Sigmoid colon (tissue), 7 donors: ENCODE measurements around the gene NUP85. TPM values are rescaled to one million over a fixed set of nuclear protein-coding genes. Genes with fewer than 3 reads are reported as not detected.
A peak's percentile ranks its signal among the peaks of the same experiment; 100 is the strongest.

Experiments
- DNase-seq: peaks from one replicate; pipeline ENCODE4 v3.0.0-alpha.2; 2019
- H3K27ac ChIP-seq, 4 donors: fragments of 200-600 bp; sonication (generic); one replicate each; pipeline ENCODE4 v1.5.1; 2016 to 2019; ENCODE audit warnings: mild to moderate bottlenecking in 1 of 4
- H3K27me3 ChIP-seq, 3 donors: fragments of 200-600 bp; sonication (generic); one replicate each; pipeline ENCODE4 v1.5.1; 2019; ENCODE audit warnings: mild to moderate bottlenecking in 1 of 3
- H3K36me3 ChIP-seq, 4 donors: fragments of 200-600 bp; sonication (generic); one replicate each; pipeline ENCODE4 v1.5.1; 2016 to 2019
- H3K4me1 ChIP-seq, 4 donors: fragments of 200-600 bp; sonication (generic); one replicate each; pipeline ENCODE4 v1.5.1; 2017 to 2019
- H3K4me3 ChIP-seq, 4 donors: fragments of 200-600 bp; sonication (generic); one replicate each; pipeline ENCODE4 v1.5.1; 2017 to 2019; ENCODE audit warnings: mild to moderate bottlenecking in 2 of 4, moderate library complexity in 1 of 4
- H3K9me3 ChIP-seq, 4 donors: fragments of 200-600 bp in 3 of 4; sonication (generic) in 3 of 4; one replicate each; pipeline versions ENCODE4 v1.5.1 to v1.6.1; 2013 to 2019
- CTCF ChIP-seq, 4 experiments: fragments of 450-650 bp in 3 of 4; fragments of 200-600 bp in 1 of 4; IDR thresholded peaks; one replicate each; pipeline ENCODE4 v1.5.1; 2016 to 2019; ENCODE audit warnings: antibody characterized with exemption in 4 of 4, mild to moderate bottlenecking in 3 of 4, moderate library complexity in 2 of 4
- EP300 ChIP-seq, 4 donors: sonication (generic); formaldehyde crosslinking; IDR thresholded peaks; one replicate each; pipeline ENCODE4 v1.6.1; 2017; ENCODE audit warnings: antibody characterized with exemption in 4 of 4
- POLR2A ChIP-seq, 2 donors: fragments of 450-650 bp; IDR thresholded peaks; one replicate each; pipeline ENCODE4 v1.6.1; 2016; ENCODE audit warnings: antibody characterized with exemption in 2 of 2, mild to moderate bottlenecking in 2 of 2, moderate library complexity in 2 of 2
- POLR2AphosphoS5 ChIP-seq, 4 donors: sonication (generic); formaldehyde crosslinking; IDR thresholded peaks; one replicate each; pipeline ENCODE4 v1.6.1; 2017; ENCODE audit warnings: antibody characterized with exemption in 4 of 4
- WGBS, 2 donors: extraction: QIAGEN DNeasy Blood & Tissue Kit; methylation state at CpG; one replicate each; pipeline ENCODE4 v1.1.7; 2013; 5-methylcytosine and 5-hydroxymethylcytosine counted together
- intact Hi-C: fragments of 100-400 bp; cut with DNase I; formaldehyde crosslinking; loops from one replicate; pipeline ENCODE4 v1.15.1; 2023
- polyA plus RNA-seq, 3 donors: library from polyadenylated mRNA; stranded (reverse); fragments of 200-250 nt; gene quantifications; one replicate each; pipeline ENCODE4 v1.2.3, GENCODE V29; 2013
- total RNA-seq, 4 donors: library from RNA; depleted of rRNA; stranded (reverse); fragments of >200 nt; gene quantifications; one replicate each; pipeline ENCODE4 v1.1.0, GENCODE V29; 2016
- donor health status: healthy with polysubstance abuse.
- donor health status: Bipolar disorder and iron deficiency.
- donor health status: healthy.

Gene NUP85
- total and polyA plus RNA-seq, 7 donors, result 21.1 to 48.6 (median 31.7) TPM

DNA sequence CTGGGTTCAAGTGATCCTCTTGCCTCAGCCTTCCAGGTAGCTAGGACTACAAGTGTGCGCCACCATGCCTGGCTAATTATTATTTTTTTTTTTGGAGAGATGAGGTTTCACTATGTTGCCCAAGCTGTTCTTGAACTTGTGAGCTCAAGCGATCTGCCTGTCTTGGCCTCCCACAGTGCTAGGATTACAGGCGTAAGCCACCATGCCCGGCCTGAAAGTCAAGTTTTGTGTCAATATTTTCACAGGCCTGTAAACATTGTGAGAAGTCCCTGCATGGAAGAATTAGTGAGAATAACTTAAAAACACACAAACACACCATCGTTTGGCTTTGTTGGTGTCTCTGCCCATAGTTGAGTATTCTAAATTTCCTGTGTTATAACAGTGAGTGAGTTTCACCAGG is 22.2 kb downstream of the NUP85 start:
- Histone ChIP-seq H3K36me3 (peaks cover 38 to 96% (median 52%) of the 10 kb centered on the region in 4 donors), H3K4me1 (no peaks in the 10 kb centered on the region), H3K4me3 (no peak overlapping the region), H3K9me3 (no peaks in the 10 kb centered on the region), H3K27ac (peak overlapping the region in 1 of 4 donors; percentile 34), H3K27me3 (no peaks in the 10 kb centered on the region)
- intact Hi-C loops, result no loop called here
- 69 to 85% methylated on average over 5 of the region's 5 CpGs for WGBS, 2 donors
- DNase-seq, result no peak
- TF ChIP-seq EP300 (IDR thresholded peaks at IDR 0.05) (no peak), POLR2A (IDR thresholded peaks at IDR 0.05) (no peak), POLR2AphosphoS5 (IDR thresholded peaks at IDR 0.05) (no peak), CTCF (IDR thresholded peaks at IDR 0.05) (no peak)

- intact Hi-C loops, result no loop called here
- H3K27ac ChIP-seq, result peak overlapping the region in 3 of 4 donors; percentile 1 to 34 (median 8)
- H3K4me3 ChIP-seq, result no peak overlapping the region
- TF ChIP-seq POLR2A (IDR thresholded peaks at IDR 0.05) (no peak), POLR2AphosphoS5 (IDR thresholded peaks at IDR 0.05) (peak in 2 of 4 donors; percentile 19 to 29)
- H3K9me3 ChIP-seq, result no peaks in the 10 kb centered on the region
- 60 to 75% methylated on average over 2 of the region's 2 CpGs for whole genome bisulfite sequencing, 2 donors
- no peaks in the 10 kb centered on the region for H3K4me1 ChIP-seq
- DNase-seq, result no peak
- H3K36me3 ChIP-seq, result peaks cover 40 to 98% (median 54%) of the 10 kb centered on the region in 4 donors
- no peaks in the 10 kb centered on the region for H3K27me3 ChIP-seq
These were observed 22.8 kb downstream of the NUP85 start for GRCh38 chr17:75228305-75228704.

DNA sequence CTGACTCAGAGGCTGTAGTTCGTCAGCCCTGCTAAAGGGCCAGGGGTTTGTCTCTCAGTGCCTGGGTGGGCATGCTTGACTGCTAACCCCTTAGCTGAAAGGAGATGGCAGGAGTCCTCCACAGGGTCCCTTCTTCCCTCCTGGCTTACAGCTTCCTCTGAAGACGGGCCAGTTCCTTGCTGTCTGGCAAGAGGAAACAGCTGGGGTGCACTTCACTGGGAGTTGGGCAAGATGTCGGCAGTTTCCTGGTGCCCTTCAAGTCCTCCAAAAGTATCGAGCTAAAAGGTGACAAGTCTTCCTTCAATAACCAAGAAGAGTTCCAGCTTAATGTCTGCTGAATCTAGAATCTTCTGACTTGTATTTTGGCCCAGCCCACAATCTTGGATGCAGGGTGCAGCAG is 23.4 kb downstream of the NUP85 start:
- H3K9me3 ChIP-seq, result no peaks in the 10 kb centered on the region
- peak overlapping the region; percentile 1 to 34 (median 16) for H3K27ac ChIP-seq
- no peak for TF ChIP-seq POLR2A (IDR thresholded peaks at IDR 0.05)
- no peak for TF ChIP-seq CTCF (IDR thresholded peaks at IDR 0.05)
- TF ChIP-seq EP300 (IDR thresholded peaks at IDR 0.05), result no peak
- TF ChIP-seq POLR2AphosphoS5 (IDR thresholded peaks at IDR 0.05), result no peak
- H3K36me3 ChIP-seq, result peaks cover 40 to 95% (median 54%) of the 10 kb centered on the region in 4 donors
- no peak for DNase-seq
- WGBS, 2 donors, result 83% methylated on average over 4 of the region's 4 CpGs
- intact Hi-C loops, result no loop called here
- H3K27me3 ChIP-seq, result no peaks in the 10 kb centered on the region
- H3K4me1 ChIP-seq, result no peaks in the 10 kb centered on the region
- H3K4me3 ChIP-seq, result no peak overlapping the region

- intact Hi-C loops, result no loop called here
- H3K36me3 ChIP-seq, result peaks cover 39 to 95% (median 52%) of the 10 kb centered on the region in 4 donors
These were observed 25.6 kb downstream of the NUP85 start for GRCh38 chr17:75231071-75231470.

More at GRCh38 chr17:75231071-75231470, 25.6 kb downstream of the NUP85 start:
- 97% methylated on average over 8 of the region's 8 CpGs for WGBS, 2 donors
- TF ChIP-seq POLR2AphosphoS5 (IDR thresholded peaks at IDR 0.05) (no peak), POLR2A (IDR thresholded peaks at IDR 0.05) (no peak), CTCF (IDR thresholded peaks at IDR 0.05) (no peak), EP300 (IDR thresholded peaks at IDR 0.05) (no peak)
- Histone ChIP-seq H3K27ac (no peak overlapping the region), H3K4me3 (no peak overlapping the region), H3K4me1 (no peaks in the 10 kb centered on the region), H3K27me3 (no peaks in the 10 kb centered on the region), H3K9me3 (no peaks in the 10 kb centered on the region)
- no peak for DNase-seq
